Activated CD4-positive, alpha-beta T cell treated with anti-CD3 and anti-CD28 coated beads, Interleukin-2, amount 50 U/mL, for 16 hours (primary cell): ENCODE data around the gene GZMH.
"Not testable (repeated sequence)": the region's sequence is repeated elsewhere in the genome, so short reads cannot be mapped to it uniquely, and the experiment has no call there.

ENCODE experiments used
- DNase-seq: peaks from one replicate; pipeline ENCODE4 v3.0.0-alpha.2; 2020

GZMH gene

DNA sequence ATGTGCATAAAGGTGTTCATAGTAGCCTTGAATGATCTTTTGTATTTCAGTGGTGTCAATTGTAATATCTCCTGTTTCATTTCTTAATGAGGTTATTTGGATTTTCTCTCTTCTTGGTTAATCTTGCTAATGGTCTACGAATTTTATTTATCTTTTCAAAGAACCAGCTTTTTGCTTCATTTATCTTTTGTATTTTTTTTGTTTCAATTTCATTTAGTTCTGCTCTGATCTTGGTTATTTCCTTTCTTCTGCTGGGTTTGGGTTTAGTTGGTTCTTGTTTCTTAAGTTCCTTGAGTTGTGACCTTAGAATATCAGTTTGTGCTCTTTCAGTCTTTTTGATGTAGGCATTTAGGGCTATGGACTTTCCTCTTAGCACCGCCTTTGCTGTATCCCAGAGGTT lies 18.5 kb downstream of the GZMH start:
- not testable (repeated sequence) for DNase-seq

DNA sequence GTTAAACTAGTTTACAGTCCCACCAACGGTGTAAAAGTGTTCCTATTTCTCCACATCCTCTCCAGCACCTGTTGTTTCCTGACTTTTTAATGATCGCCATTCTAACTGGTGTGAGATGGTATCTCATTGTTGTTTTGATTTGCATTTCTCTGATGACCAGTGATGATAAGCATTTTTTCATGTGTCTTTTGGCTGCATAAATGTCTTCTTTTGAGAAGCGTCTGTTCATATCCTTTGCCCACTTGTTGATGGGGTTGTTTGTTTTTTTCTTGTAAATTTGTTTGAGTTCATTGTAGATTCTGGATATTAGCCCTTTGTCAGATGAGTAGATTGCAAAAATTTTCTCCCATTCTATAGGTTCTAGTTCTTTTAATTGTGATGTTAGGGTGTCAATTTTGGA lies 25.1 kb downstream of the GZMH start:
- not testable (repeated sequence) for DNase-seq

DNA sequence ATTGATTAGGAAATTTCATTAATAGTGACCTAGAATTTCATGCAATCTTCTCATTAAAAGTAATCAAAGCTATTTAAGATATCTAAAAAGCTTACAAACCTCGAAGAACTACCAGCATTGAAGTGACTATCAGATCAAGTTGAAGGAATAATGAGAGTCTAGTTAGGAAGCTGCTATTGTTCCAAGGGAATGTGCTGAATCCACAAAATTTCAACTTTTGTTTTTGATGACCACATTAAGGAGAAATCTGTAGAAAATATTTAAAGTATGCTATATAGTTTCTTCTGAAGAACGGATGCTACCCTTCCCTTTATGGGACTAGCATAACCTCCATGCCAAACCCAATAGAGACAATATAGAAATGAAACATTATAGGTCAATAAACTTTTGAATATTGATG lies 30.9 kb downstream of the GZMH start:
- DNase-seq, result no peak

DNA sequence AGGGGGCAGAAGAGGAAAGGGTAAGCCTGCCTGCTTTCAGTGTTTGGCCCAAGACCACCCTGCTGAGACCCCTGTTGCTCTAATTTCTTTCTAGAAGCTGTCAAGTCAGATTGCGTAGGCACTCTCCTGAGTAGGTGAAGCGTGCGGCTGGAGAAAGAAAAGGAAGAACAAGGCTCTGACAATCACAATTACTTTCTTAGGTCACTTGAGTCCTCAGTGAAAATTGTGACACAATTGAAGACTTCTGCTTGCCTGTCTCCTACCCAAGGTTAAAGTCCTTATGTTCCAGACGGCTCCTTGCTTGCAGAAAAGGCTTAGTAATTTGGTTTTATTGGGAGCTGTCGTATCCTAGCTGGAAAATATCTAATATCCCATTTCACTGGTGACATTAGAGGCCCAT lies 32.7 kb downstream of the GZMH start:
- DNase-seq, result no peak

DNA sequence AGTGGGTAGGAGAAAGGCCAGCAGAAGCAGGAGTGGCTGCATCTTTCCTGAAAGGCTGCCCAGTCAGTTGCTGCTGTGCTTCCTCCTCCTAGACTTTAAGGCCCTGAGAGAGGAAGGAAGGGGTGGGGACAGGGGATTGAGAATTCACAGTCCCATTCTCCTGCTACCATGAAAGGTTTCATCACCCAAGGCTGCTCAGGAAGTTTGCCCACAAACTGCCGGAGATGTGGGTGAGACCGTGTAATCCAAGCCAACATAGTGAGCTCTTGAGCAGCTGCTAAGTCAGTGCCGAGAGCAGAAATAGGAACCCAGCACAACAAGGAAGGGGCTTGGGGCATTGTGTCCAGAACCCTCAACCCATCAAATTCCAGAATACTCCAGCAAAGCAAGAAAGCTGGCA lies 33.3 kb downstream of the GZMH start, which contains the start of gene CTSG:
TSS of gene CTSG (minus strand) at position 69 of the 400 bp plus-strand sequence. CDS start at position 42, 27 bp downstream.
- DNase-seq, result no peak

DNA sequence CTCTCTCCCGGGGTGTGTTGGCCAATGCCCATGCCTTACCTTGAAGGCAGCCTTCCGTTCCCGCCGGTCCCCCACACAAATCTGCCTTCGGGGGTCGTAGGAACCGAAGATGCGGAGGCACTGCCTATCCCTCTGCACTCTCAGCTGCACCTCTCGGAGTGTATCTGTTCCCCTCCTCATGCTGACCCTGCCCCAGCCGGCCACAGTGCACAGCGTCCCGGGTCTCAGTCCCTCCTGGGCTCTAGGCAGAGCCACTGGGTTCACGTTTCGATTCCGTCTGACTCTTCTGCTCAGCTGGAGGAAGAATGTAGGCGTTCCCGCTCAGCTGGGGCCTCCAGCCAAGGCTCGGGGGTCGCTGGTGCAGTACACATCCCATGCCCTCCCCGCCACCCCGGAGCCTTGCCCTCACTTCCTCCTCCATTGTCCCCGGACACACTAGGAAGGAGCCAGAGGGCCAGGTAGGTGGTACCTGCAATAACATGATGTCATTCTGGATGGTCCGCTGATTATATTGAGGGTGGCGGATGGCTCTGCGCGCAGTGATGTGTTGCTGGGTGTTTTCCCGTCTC lies 35.2 kb downstream of the GZMH start:
- no peak for DNase-seq

DNA sequence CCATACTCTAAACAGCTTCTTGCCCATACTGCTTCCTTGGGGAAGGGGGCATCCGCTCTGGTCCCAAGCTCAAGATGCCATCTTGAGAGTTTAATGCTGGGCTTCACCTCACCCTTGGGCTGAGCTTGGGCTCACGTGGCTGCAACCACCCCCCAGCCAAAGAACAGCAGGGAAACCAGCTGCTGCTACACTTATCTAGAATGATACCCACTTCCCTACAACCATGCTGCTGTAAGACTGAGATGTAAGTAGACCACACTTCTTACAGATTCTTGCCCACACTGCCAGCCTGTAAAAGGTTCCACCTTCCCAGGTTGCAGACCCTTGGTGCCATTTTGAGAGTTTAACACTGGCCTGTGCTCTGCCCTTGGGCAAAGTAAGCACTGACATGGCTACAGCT lies 43.2 kb downstream of the GZMH start:
- DNase-seq, result no peak

DNA sequence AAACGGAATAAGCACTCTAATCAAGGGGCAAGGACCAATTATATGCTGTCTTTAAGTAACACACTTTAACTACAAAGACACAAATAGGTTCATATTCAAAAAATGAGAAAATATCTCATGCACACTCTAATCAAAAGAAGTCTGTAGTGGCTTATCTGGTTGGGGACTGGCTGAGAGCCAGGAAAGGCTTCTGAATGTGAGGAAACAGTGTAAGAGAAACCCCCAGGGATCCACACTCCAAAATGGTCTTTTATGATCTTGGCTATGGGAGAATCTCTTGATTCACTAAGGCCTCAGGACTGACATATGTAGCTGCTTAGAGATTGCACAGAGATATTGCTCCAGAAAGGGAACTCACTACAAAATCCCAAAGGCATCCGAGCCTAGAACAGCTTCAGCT lies 43.7 kb downstream of the GZMH start:
- no peak for DNase-seq

DNA sequence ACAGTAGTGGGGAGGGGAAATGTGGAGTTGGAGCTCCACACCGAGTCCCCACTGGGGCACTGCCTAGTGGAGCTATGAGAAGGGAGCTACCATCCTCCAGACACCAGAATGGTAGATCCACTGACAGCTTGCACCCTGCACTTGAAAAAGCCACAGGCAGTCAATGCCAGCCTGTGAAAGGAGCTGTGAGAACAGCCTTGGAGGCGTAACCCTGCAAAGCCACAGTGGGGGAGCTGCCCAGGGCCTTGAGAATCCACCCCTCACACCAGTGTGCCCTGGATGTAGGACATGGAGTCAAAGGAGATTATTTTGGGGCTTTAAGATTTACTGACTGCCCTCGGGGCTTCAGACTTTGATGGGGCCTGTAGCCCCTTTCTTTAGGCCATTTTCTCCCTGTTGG lies 46.0 kb downstream of the GZMH start:
- DNase-seq, result no peak

DNA sequence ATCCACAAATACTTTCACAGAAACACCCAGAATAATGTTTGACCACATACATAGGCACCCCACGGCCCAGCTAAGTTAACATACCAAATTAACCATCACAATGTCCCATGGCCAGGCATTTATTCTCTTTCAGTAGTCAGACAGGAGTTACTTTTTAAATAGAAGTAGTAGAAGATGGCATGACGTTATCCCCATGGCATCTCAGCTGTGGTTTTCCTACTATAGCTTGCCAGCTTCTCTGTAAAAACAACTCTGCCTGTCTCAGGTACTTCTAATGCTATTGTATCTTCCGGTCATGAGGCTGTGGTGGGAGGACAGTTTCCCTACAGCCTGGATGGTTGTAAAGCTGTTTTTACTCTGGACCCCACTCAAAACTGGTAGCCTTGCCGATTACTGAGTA lies 52.7 kb downstream of the GZMH start:
- DNase-seq, result no peak
